Neuronal stem cell (in vitro differentiated cells): ENCODE measurements around the gene KSR2.

ENCODE experiments used
- DNase-seq: peaks from one replicate; pipeline ENCODE4 v3.0.0-alpha.2; 2013; ENCODE audit warnings: low spot score
- H2AFZ ChIP-seq: one replicate; pipeline ENCODE4 v1.6.1; 2013; ENCODE audit warnings: mild to moderate bottlenecking, low read length, inconsistent platforms
- H2AK5ac ChIP-seq: 2 replicates; pipeline ENCODE4 v1.6.1; 2013; ENCODE audit warnings: low read depth, mild to moderate bottlenecking, inconsistent platforms, low read length, moderate library complexity, mixed read lengths
- H2BK120ac ChIP-seq: 2 replicates; pipeline ENCODE4 v1.6.1; 2013; ENCODE audit warnings: low read depth, mild to moderate bottlenecking, inconsistent platforms, low read length, moderate library complexity, mixed read lengths
- H2BK12ac ChIP-seq: one replicate; pipeline ENCODE4 v1.6.1; 2013; ENCODE audit warnings: low read length, inconsistent platforms
- H2BK15ac ChIP-seq: 2 replicates; pipeline ENCODE4 v1.6.1; 2013; ENCODE audit warnings: mild to moderate bottlenecking, low read length, inconsistent platforms, mixed read lengths
- H2BK5ac ChIP-seq: one replicate; pipeline ENCODE4 v1.6.1; 2013; ENCODE audit warnings: inconsistent platforms, mild to moderate bottlenecking, low read length, moderate library complexity
- H3K14ac ChIP-seq: one replicate; pipeline ENCODE4 v1.6.1; 2013; ENCODE audit warnings: low read length, inconsistent platforms
- H3K18ac ChIP-seq: 2 replicates; pipeline ENCODE4 v1.6.1; 2013; ENCODE audit warnings: low read length, inconsistent platforms
- H3K23ac ChIP-seq: 2 replicates; pipeline ENCODE4 v1.6.1; 2013; ENCODE audit warnings: low read depth, mild to moderate bottlenecking, mixed read lengths, low read length, inconsistent platforms; ENCODE audit not compliant: poor library complexity
- H3K27ac ChIP-seq: replicated peaks from 3 replicates; pipeline ENCODE4 v1.5.1; 2013; ENCODE audit warnings: low read length, inconsistent platforms
- H3K27me3 ChIP-seq, 3 experiments: 2 replicates each; pipeline ENCODE4 v1.6.1; 2013; ENCODE audit warnings: low read length in 3 of 3, mild to moderate bottlenecking in 2 of 3, inconsistent platforms in 1 of 3, low read depth in 1 of 3, mixed read lengths in 1 of 3, moderate library complexity in 1 of 3; ENCODE audit not compliant: control insufficient read depth in 3 of 3, insufficient read depth in 3 of 3
- H3K36me3 ChIP-seq, 2 donors: replicated peaks in 1 of 2; 2 replicates each; pipeline ENCODE4 v1.6.1; 2013; ENCODE audit warnings: low read length in 2 of 2; ENCODE audit not compliant: control insufficient read depth in 2 of 2, insufficient read depth in 2 of 2
- H3K4ac ChIP-seq: 2 replicates; pipeline ENCODE4 v1.6.1; 2013; ENCODE audit warnings: inconsistent platforms, mild to moderate bottlenecking, low read length, moderate library complexity
- H3K4me1 ChIP-seq, 2 donors: 1 replicate in 1 of 2; 2 replicates in 1 of 2; pipeline ENCODE4 v1.6.1; 2013; ENCODE audit warnings: low read length in 2 of 2, low read depth in 1 of 2; ENCODE audit not compliant: control insufficient read depth in 2 of 2, insufficient read depth in 1 of 2
- H3K4me2 ChIP-seq: one replicate; pipeline ENCODE4 v1.6.1; 2013; ENCODE audit warnings: mild to moderate bottlenecking, low read length, inconsistent platforms; ENCODE audit not compliant: insufficient read depth, poor library complexity, severe bottlenecking
- H3K4me3 ChIP-seq, 2 donors: 2 replicates each; pipeline ENCODE4 v1.5.1; 2013; ENCODE audit warnings: low read length in 2 of 2, mild to moderate bottlenecking in 2 of 2, inconsistent platforms in 1 of 2, moderate library complexity in 1 of 2
- H3K79me1 ChIP-seq: one replicate; pipeline ENCODE4 v1.6.1; 2013; ENCODE audit warnings: low read depth, mild to moderate bottlenecking, inconsistent platforms, low read length, moderate library complexity
- H3K9ac ChIP-seq: one replicate; pipeline ENCODE4 v1.6.1; 2013; ENCODE audit warnings: mild to moderate bottlenecking, low read depth, low read length, inconsistent platforms; ENCODE audit not compliant: poor library complexity
- H3K9me3 ChIP-seq, 2 donors: replicated peaks in 1 of 2; 2 replicates each; pipeline versions ENCODE3 to v1.6.1; 2013; ENCODE audit warnings: low read length in 2 of 2, mild to moderate bottlenecking in 2 of 2, inconsistent platforms in 1 of 2, low read depth in 1 of 2, mixed read lengths in 1 of 2, moderate library complexity in 1 of 2; ENCODE audit not compliant: control insufficient read depth in 2 of 2, insufficient read depth in 1 of 2
- H4K8ac ChIP-seq: one replicate; pipeline ENCODE4 v1.6.1; 2013; ENCODE audit warnings: low read depth, mild to moderate bottlenecking, inconsistent platforms, low read length, moderate library complexity
- H4K91ac ChIP-seq: one replicate; pipeline ENCODE4 v1.6.1; 2013; ENCODE audit warnings: low read length, low read depth, mild to moderate bottlenecking, inconsistent platforms; ENCODE audit not compliant: poor library complexity
- WGBS, 2 donors: extraction: QIAGEN DNeasy Blood & Tissue Kit; methylation state at CpG; one replicate each; pipeline ENCODE4 v1.1.7; 2013; ENCODE audit warnings: missing lambda C conversion rate in 2 of 2, mixed read lengths in 1 of 2; ENCODE audit not compliant: insufficient read length in 2 of 2, insufficient replicate concordance in 1 of 2; ENCODE audit errors: extremely low coverage in 2 of 2; 5-methylcytosine and 5-hydroxymethylcytosine counted together

KSR2 gene

DNA sequence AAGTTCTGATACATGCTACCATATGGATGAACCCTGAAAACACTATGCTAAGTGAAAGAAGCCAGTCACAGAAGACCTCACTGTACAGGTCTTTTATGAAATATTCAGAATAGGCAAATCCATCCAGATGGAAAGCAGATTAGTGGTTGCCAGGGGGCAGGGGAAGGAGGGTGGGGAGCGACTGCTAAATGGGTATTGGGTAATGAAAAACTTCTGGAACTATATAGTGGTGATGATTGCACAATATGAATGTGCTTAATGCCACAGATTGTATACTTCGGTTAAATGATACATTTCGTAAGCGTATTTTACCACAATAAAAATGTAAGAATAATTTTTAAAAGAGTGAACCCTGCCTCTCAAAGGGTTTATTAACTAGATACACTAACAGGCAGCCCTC is 11.8 kb upstream of the KSR2 start:
- H3K4me3 ChIP-seq: no peak overlapping the region
- no peak for DNase-seq
- no CpG with 5 or more reads among the region's 4 CpGs for WGBS, 2 donors
- H3K14ac ChIP-seq: no peak overlapping the region
- H3K27ac ChIP-seq: no peak overlapping the region
- no peak overlapping the region for H4K91ac ChIP-seq
- H2BK15ac ChIP-seq: no peak overlapping the region
- H2AK5ac ChIP-seq: no peak overlapping the region
- H2BK5ac ChIP-seq: no peak overlapping the region
- H4K8ac ChIP-seq: no peak overlapping the region
- no peak overlapping the region for H3K23ac ChIP-seq
- H3K4me1 ChIP-seq: no peaks in the 10 kb centered on the region
- no peak overlapping the region for H2BK12ac ChIP-seq
- no peak overlapping the region for H2AFZ ChIP-seq
- no peaks in the 10 kb centered on the region for H3K36me3 ChIP-seq
- no peak overlapping the region for H3K4me2 ChIP-seq
- H3K4ac ChIP-seq: no peak overlapping the region
- H3K9me3 ChIP-seq: no peaks in the 10 kb centered on the region
- H3K79me1 ChIP-seq: no peaks in the 10 kb centered on the region
- H2BK120ac ChIP-seq: no peak overlapping the region
- H3K9ac ChIP-seq: no peak overlapping the region
- no peak overlapping the region for H3K18ac ChIP-seq
- H3K27me3 ChIP-seq: no peaks in the 10 kb centered on the region

DNA sequence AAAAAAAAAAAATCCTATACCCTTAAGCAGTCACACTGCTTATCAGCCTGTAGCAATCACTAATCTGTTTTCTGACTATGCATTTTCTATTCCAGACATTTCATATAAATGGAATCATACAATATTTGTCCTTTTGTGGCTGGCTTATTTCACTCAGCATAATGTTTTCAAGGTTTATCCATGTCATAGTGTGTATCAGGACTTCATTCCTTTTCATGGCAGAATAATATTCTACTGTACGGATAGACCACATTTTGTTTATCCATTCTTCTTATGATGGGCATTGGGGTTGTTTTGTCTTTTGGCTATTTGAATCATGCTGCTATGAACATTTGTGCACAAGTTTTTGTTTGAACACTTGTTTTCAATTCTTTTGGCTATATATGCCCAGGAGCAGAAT is 8.6 kb upstream of the KSR2 start:
- Histone ChIP-seq H3K4me3 (no peak overlapping the region), H2BK120ac (no peak overlapping the region)

DNA sequence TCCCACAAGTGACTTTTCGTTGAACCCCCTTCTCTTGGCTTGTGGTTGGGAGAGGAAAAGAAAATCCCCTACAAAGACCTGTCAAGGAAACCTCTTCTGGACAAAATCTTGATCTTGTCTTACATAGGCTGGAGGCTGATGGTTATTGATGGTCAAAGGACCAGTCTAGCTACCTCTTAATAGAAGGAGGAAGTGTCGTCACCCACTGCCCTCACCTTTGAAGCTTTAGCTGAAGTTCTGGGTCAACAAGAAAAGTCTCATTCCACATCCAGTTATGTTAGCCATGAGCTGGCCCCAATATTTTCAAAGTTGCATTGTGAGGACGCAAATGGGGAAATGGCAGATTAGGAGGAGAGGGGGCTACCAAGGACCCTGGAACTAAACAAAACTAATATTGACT is 6.2 kb upstream of the KSR2 start:
- Histone ChIP-seq H4K91ac (no peak overlapping the region), H2AK5ac (no peak overlapping the region), H3K27me3 (peaks cover 0 to 8% (median 0%) of the 10 kb centered on the region in 3 experiments), H3K4me1 (no peaks in the 10 kb centered on the region), H4K8ac (no peak overlapping the region), H2BK12ac (no peak overlapping the region), H2AFZ (no peak overlapping the region), H3K9ac (no peak overlapping the region), H2BK5ac (no peak overlapping the region), H3K14ac (no peak overlapping the region), H2BK120ac (no peak overlapping the region), H3K79me1 (no peaks in the 10 kb centered on the region), H2BK15ac (no peak overlapping the region), H3K9me3 (peaks cover 4 to 5% of the 10 kb centered on the region in 2 donors), H3K27ac (no peak overlapping the region), H3K4me2 (no peak overlapping the region), H3K23ac (no peak overlapping the region), H3K18ac (no peak overlapping the region), H3K4me3 (no peak overlapping the region), H3K36me3 (no peaks in the 10 kb centered on the region), H3K4ac (no peak overlapping the region)
- DNase-seq: no peak
- WGBS, 2 donors: no CpG with 5 or more reads among the region's 3 CpGs

More for the DNA sequence above, 8.6 kb upstream of the KSR2 start:
- Histone ChIP-seq H2BK15ac (no peak overlapping the region), H3K9me3 (peaks cover 0 to under 1% of the 10 kb centered on the region in 2 donors), H3K4me1 (no peaks in the 10 kb centered on the region), H3K23ac (no peak overlapping the region), H2AK5ac (no peak overlapping the region), H3K14ac (no peak overlapping the region), H3K79me1 (no peaks in the 10 kb centered on the region), H3K9ac (no peak overlapping the region), H3K27me3 (no peaks in the 10 kb centered on the region), H2BK5ac (no peak overlapping the region), H3K18ac (no peak overlapping the region), H2AFZ (no peak overlapping the region), H3K36me3 (no peaks in the 10 kb centered on the region), H4K91ac (no peak overlapping the region), H3K4ac (no peak overlapping the region), H4K8ac (no peak overlapping the region), H2BK12ac (no peak overlapping the region), H3K4me2 (no peak overlapping the region), H3K27ac (no peak overlapping the region)
- no CpG with 5 or more reads among the region's 1 CpG for WGBS, 2 donors
- no peak for DNase-seq

DNA sequence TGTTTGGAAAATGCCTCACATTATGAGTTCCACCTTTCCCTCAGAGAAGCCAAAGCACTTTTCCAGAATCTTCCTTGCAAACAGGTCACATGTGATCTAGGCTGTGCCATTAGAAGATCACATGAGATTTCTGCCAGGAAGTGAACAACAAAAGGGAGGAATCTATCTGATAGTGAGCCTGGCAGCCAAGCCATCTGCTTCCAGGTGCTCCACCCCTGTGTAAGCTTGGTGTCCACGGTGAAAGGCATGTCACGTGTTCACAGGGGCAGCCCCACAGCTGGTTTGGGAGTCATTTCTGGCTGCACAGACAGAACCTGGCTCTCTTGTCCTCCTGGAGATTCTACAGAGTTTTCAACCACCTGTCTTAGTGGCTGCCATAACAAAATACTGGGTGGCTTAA is 3.5 kb upstream of the KSR2 start:
- H3K23ac ChIP-seq: no peak overlapping the region
- no peak overlapping the region for H3K18ac ChIP-seq
- H3K9ac ChIP-seq: no peak overlapping the region
- peaks cover 3 to 7% of the 10 kb centered on the region in 2 donors for H3K4me1 ChIP-seq
- peaks cover 4 to 5% of the 10 kb centered on the region in 2 donors for H3K9me3 ChIP-seq
- H4K8ac ChIP-seq: no peak overlapping the region
- no peak overlapping the region for H2BK5ac ChIP-seq
- no peak overlapping the region for H3K4ac ChIP-seq
- H3K79me1 ChIP-seq: no peaks in the 10 kb centered on the region
- no peak overlapping the region for H3K4me3 ChIP-seq
- H2BK12ac ChIP-seq: no peak overlapping the region
- no peak overlapping the region for H4K91ac ChIP-seq
- H3K14ac ChIP-seq: no peak overlapping the region
- H3K4me2 ChIP-seq: no peak overlapping the region
- no CpG with 5 or more reads among the region's 2 CpGs for WGBS, 2 donors
- no peaks in the 10 kb centered on the region for H3K36me3 ChIP-seq
- H2AK5ac ChIP-seq: no peak overlapping the region
- no peak for DNase-seq
- H2BK15ac ChIP-seq: no peak overlapping the region
- no peak overlapping the region for H2BK120ac ChIP-seq
- no peak overlapping the region for H2AFZ ChIP-seq
- peaks cover 0 to 32% (median 10%) of the 10 kb centered on the region in 3 experiments for H3K27me3 ChIP-seq
- no peak overlapping the region for H3K27ac ChIP-seq
